D341Med (cell line): ENCODE measurements around the gene DELE1.

Experiments
- DNase-seq: peaks from one replicate; pipeline ENCODE4 v3.0.0; 2012; ENCODE audit warnings: low spot score

Gene DELE1, protein sequence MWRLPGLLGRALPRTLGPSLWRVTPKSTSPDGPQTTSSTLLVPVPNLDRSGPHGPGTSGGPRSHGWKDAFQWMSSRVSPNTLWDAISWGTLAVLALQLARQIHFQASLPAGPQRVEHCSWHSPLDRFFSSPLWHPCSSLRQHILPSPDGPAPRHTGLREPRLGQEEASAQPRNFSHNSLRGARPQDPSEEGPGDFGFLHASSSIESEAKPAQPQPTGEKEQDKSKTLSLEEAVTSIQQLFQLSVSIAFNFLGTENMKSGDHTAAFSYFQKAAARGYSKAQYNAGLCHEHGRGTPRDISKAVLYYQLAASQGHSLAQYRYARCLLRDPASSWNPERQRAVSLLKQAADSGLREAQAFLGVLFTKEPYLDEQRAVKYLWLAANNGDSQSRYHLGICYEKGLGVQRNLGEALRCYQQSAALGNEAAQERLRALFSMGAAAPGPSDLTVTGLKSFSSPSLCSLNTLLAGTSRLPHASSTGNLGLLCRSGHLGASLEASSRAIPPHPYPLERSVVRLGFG

DNA sequence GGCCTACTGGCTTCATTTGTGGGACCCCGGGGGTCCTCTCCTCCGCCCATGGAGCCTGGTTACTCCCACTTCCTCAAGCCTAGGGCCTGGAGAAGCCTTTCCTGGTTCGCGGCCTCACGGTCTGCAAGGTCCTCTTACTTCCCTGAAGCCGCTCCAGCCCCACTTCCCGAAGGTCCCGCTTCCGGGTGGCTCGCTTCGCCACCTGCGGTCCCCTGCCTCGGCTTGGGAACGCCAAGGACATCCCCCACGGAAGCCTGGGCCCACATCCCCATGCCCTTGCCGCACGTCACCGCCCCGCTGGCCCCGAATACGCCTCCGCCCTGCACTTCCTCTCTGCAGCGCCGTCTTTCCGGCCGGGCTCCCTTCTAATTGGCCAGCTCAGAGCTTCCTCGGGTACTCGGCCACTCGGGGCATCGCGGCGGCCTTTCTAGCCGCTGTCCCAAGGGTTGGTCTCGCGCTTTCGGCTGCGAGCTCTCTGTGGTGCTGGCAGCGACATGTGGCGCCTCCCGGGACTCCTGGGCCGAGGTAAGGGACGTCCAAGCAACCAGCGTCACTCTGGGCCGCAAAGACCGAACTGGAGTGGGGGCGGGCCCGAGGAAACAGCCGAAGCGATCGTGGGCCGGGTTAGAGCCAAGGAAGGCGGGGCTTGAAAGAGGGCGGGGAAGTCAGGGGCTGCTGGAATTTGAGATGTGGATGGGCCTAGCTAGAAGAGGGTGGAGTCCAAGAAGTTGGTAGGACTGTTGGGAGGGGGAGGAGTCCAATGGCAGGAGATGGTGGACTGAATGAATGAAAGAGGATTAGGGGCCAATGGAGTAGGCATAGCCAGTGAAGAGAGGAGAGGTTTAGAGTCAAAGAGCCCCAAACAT, at the start of gene DELE1:
TSS of gene DELE1 (plus strand) at position 424 of the 866 bp plus-strand sequence. CDS start at position 495, 71 bp downstream.
- peak; percentile 83 for DNase-seq

DNA sequence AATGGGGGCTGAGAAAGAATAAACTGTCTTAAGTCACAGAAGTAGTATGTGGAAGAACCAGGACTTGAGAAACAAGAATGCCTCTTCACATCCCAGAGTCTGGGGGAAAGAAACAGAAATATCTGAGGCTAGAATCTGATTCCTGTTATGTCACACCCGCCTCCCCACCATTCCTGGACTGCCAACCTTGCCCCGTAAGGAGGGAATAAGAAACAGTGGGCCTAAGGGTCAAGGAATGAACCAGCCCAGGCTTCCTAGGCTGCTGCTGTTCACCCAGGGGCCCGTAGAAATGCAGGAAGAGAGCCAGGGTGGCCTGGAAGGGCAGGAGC, 49.8 kb upstream of the DELE1 start:
- DNase-seq: no peak

DNA sequence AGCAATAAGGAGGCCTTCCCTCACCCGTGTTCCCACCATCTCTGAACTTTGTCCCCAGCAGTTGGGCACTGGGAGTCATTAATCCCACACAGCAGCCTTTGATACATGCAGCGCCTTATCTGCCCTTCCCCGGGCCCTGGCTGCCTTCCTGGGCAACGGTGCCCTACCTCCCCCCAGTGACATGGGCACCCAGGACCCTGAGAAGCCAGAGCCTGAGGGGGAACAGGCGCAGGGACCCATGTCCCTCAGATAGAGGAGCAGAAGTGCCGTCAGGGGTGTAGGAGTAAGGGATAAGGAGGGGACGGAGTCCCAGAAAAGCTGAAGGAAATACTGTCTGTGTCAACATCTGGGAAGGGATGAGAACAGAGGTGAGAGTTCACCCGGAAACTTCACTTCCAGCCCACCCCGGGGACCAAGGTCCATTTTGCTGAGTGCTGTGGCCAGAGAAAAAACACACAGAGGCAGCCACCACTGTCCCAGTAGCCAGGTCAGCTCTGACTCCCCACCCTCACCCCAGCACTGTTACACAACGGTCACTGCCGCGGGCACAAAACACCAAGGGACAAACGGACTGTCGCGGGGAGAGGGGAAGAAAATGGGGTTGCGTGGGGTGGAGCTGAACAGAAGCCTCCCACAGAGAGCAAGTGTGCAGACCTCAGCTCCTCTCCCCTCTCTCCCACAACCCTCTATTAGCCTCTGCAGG, 49.3 kb upstream of the DELE1 start:
- no peak for DNase-seq

DNA sequence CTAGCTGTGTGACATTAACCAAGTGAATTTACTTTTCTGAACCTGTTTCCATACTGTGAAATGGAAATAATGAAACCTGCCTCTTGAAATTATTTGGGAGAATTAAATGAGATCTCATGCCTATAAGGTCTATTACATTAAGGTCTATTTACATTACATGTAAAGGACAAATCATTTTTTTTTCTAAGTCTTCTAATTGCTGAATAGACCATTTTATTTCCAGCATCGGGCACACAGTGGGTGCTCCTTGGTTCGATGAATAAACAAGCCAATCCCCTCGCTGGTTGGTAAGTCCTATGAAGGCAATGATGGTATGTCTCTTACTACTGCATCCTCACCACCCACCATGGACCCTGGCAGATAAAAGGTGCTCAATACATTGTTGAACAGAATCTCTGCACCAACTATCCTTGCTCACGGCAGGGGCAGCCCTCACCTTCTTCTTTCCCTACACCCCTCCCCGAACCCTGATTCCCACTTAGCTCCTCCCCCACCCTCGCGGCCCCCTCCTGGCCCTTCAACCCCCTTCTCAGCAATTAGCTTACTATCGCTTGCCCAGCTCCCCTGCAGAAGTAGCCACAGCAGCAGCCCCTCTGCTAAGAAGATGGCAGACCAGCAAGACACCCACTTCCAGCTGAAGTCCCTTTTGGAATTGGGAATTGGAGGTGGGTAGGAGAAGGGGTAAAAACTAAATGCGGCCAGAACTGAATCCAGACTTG, 48.5 kb upstream of the DELE1 start:
- DNase-seq: no peak

DNA sequence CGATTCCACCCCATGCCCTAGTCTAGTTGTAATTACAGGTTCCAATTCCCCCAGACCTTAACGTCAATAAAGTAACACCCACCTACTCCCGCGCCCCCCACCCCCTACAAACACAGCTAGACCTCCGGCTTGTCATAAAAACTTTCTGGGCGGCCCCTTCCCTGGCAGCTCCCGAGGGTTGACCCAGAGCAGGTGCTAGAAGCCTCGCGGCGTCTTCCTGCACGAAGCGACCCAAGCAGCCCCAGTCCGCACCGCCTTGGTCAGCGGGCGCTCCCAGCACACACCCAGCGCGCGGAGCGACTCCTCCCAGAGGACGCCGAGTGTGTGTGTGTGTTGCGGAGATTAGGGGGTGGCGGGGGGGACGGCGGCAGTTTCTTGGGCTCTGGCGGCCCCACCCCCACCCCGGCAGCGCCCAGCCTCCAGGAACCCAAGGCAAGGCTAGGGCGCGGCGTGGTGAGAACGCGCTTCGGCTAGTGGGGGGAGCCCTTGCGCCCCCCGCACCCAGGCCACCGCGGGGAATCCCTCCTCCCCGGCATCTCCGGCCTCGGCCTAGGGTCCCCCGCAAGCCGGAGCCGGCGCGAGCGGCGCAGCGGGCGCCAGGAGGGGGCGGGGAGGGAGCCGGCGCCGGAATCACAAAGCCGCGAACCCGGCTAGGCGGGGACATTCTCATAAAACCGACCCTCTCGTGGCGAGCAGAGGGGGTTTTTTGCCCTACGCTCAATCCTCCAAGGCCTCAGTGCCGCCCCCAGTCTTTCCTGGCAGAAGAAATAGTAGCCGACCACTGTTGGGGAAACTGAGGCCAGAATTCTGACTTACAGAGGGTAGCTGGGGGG, 47.7 kb upstream of the DELE1 start:
- no peak for DNase-seq

DNA sequence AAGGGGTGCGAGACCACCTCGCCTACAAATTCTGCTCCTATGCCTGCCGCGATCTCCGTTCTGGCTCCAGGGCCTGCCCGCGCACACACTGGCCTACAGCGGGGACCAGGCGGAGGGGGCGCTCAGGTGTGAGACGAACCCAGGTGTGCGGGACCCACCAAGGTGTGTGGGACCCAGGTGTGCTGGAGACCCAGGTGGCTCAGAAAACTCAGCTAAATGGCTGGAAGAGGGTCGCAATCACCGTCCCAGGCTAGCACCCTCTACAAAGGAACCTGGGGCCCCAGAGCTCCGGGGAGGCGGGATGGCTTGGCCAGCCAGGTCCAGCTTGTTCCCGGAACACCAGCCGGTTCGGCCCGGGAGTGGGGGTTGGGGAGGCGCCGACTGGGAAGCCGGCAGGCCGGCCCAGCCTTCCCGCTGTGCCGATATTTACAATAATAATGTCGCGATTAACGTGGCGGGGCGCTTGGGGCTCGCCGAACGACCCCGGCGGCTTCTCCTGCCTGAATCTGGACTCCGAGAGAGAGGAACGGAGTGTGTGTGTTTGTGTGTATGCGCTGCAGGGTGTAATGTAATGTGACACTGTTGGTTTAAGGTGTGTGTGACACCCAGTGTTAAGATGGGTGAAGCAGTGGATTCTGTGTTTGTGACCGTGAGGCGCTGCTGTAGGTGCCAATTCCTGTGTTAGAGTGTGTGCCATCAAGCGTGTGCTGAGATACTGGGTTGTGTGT, 46.9 kb upstream of the DELE1 start:
- no peak for DNase-seq

DNA sequence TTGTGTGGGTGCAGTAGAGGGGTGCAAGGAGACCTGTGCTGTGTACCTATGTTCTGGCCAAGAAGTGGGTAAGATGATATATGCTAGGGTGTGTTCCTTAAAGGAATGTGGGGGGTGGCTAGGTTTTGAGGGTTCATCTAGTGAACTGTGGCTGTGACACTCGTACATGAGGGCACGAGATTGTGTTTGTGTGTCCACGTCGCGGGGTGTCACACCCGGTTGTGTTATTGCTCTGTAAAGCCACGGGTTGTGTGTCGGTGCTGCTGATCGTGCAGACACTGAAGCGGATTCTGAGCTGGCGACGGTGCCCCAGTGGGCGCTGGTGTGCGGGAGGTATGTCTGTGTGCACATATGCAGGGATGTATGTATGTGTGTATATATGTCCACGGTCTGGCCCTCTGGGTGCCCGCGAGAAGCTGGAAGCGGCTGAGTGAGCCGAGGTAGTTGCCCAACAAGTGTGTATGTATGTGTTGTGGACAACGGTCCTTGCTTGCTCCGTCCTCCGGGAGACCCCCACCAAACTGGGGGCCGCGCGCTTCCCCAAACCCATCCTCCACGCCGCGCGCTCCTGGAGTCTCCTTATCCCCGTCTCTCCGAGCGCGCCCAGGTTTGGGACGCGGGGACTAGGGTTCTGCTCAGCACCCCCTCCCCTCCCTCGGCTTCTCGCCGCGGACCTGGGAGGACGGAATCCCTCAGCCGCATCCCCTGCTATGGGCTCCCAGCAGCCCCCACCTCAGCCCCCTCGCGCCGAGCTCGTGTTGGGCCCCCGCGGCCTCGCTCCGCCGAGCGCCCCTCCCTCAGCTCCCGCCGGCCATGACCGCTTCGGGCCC, 46.1 kb upstream of the DELE1 start:
- DNase-seq: no peak

DNA sequence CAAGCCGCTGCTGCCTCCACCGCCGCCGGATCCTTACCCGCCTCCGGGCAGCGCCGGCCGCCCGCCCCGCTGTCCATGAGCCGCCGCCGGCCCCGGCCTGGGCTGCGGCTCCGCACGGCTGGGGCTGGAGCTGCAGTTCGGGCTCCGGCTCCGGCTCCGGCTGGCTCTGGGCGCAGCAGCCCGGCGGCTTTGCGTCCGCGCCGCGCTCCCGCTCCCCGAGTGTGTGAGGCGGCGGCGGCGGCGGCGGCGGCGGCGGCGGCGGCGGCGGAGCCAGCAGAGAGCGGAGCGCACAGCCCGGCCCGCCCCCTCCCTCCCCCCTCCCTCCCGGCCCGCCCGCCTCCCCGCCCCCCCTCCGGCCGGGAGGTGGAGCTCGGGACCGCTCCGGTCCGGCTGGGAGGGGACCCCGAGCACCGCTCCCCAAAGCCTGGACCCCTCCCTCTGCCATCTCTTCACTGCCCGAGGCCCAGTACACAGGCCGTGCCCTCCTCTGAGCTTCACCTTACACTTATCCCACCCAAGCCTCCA, 45.4 kb upstream of the DELE1 start, which contains the start of gene PCDH1:
TSS of gene PCDH1 (minus strand) at position 225 of the 525 bp plus-strand sequence. CDS start at position 77, 148 bp downstream.
- peak; percentile 70 for DNase-seq

DNA sequence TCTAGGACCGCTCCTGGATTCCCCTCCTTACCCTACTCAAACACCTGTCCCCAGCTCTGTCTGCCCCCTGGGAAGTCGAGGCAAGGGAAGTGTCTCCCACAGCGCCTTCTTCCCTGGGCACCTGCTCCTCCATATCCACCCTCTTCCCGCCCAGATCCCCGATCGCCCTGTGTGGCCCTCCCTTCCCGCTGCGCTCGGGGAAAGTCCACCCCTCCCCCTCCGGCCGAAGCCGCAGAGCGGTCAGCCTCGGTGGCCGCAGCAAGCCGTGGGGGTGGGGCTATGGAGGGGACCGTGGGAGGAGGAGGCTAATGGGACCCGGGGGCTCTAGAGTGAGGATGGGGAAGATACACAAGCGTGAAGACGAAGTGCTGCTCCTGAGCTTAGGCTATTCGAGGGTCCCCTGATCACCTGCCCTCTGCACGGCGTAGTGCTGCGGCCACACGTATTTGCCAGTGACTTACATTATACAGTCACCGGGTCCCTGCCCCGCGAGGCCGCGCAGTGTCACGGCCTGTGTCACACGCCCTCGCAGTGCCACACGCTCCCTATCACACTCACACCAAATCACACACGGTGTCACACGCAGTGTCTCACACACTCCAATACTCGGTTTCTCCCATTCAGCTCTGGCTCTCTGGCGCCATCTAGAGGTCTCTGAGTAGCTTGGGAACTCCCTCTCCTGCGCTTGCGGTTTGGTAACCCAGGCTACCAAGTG, 44.8 kb upstream of the DELE1 start:
- DNase-seq: peak; percentile 77

DNA sequence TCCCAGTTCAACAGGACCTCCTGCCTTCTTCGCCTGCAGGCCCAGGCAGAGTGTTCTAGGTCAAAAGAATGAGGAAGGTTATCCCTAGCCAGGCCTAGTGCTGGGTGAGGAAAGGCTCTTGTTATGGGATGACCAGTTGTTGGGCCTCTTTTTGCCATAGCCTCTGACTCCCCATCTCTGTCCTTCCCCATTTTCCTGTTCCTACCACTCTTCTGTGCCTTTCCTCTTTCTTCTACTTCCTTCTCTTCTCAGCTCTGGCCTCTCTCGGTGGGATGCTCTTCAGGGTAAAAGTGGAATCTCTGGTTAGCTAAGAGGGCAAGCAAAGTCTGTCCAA, 44.3 kb upstream of the DELE1 start:
- no peak for DNase-seq

DNA sequence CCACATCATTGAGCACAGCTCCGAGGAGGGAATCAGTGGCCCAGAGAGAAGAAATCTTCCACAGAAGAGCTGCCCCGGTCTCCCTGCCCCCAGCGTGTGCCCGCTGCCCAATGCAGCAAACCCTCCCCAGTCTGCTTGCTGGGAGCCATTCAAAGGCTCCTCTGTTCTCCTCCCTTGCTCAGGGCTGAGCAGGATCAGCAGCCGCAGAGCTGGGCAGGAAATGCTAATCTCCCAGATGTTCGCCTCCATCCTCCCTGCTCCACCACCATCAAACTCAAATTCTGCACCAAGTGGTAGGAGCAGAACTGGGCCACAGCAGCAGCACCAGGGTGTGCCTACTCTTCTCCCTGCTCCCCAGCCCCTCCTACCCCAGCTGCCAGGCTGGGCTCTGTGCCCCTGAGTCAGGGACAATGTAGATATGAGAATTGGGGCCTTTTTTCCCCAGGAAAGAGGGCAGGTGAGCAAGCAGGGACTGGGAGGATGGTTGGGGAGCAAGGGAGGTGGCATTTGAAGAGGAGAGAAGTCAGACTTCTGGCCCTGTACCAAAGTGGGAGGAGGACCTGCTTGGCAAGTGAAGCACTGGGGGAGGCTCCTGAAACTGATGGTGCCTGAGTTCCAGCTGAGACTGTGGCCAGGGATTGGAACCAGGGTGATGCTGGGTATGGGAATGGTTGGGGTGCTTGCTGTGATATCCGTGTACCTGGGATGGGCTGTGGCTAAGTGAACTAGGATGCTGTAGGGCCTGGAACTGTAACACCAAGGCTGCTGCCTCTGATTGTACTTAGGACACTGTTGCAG, 43.5 kb upstream of the DELE1 start:
- no peak for DNase-seq

DNA sequence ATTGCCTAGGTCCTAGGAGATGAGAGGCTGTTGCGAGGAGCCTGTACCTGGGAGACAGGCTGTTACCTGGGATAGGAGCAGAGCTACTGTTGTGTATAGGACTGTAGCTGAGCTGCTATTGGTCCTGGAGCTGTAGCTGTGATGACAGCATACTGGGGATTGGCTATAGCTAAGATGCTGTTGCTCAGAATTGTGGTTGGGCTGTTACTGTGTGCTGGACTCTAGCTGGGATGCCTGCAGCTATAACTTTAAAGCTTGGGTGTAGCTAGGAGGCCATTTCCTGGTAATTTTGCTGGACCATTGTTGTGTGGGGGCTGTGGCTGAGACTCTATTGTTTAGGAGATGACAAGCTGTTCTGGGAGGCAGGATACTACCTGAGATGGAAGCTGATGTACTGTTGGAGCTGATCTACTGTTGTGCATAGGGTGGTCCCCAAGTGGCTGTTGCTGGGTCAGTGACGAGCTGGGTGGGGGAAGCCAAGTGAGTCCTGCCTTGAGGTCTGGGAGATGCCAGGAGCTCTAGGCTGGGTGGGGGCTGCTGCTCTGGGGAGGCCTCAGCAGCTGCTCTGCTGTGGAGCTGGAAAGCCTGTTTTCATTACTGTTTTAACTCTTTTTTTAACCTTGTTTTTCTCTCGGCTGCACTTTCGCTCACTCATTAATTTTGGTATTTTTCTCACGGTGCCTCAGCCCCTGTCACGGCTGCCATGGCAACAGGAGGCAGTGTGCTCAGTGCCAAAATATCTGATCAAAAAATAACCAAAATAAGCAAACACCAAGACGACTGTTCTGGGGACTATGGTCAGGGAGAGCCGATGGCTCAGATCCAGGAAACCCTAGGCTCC, 42.5 kb upstream of the DELE1 start:
- DNase-seq: no peak

DNA sequence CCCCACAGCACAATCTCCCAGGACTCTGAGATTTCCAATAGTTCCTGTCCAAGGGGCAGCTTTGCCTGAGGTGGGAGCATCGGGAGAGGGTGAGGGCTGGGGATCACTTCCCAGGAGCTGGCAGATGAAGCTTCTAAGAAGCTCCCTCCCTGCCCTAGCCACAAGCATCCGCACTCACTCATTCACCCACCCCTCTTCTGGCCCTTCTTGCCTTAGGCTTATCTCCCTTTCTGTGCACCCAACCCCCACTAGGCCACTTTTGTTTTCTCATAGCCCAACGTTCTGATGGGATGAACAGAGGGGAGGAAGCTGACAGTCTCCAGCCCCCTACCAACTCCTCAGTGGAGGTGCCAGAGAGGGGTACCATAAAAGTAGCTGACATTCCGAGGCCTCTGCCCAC, 41.8 kb upstream of the DELE1 start:
- DNase-seq: no peak

DNA sequence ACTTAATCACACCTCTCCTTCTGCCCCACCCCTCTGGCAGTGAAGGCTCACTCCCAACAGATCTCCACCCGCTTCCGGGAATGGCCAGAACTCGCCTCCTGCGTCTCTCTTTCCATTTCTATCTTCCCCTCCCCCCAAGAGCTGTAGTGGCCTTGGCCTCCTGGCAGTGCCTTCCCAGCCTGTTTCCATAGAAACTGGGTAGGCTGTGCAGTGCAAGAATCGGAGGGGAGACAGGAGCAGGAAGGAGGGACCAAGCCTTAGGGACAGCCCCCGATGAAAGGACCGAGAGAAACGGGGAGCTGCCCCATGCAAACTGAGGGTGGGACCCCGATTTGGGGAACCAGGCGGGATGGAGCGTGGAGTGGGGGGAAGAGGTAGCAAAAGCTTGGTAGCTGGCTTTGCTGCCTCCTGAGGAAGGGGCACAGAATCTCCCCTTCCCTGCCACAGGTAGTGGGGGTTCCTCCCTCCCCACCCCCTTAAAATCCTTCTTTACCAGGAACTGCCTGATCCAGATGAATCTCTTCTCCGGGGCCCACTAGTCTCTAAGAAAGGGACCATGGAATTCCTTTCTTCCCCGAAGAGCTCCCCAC, 41.0 kb upstream of the DELE1 start:
- no peak for DNase-seq

DNA sequence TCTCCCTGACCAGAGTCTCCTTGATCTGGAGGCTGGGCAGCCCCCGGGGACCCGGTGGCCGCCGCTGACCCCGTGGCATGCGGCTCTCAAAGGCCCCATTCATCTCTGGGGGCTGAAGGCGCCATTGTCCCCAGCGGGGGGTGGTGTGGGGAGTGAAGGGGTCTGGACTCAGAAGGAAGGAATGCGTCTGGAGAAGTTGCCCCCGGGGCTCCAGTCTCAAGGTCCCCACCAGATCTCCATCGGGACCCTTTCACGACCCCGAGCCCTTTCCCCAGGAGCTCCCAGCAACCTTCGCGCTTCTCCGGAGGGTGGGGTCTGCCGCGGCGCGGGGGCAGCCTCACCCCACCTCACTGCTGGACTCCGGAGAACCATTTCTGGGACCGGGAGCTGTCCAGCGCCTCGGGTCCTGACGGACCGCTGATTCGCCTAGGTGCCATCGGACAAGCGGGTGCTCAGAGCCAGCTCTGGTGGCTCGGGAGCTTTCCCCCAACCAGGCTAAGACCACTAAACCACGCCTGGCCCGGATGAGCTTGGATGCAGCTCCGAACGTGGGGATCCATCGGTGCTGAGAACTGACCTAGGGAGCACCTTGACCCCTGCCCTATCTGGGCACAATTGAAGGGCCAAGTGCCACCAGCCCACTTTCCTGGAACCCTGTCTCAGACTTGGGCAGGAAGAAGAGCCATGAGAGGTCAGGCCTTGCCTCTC, 40.3 kb upstream of the DELE1 start:
- no peak for DNase-seq
